NCI-H1417 treated with DMSO at 0.1 percent for 48 hours (cell line): Measurements from ENCODE around the gene CNIH1.
"Not testable (repeated sequence)": the region's sequence is repeated elsewhere in the genome, so short reads cannot be mapped to it uniquely, and the experiment has no call there.

Source experiments
- DNase-seq: peaks from one replicate; lab custom pipeline; 2025; lab: John Stamatoyannopoulos, UW

CNIH1 gene

DNA sequence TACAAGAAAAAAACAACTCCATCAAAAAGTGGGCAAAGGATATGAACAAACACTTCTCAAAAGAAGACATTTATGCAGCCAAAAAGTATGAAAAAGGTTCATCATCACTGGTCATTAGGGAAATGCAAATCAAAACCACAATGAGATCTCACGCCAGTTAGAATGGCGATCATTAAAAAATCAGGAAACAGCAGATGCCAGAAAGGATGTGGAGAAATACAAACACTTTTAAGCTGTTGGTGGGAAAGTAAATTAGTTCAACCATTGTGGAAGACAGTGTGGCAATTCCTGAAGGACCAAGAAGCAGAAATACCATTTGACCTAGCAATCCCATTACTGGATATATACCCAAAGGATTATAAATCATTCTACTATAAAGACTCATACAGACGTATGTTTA is 60.6 kb downstream of the CNIH1 start:
- not testable (repeated sequence) for DNase-seq

DNA sequence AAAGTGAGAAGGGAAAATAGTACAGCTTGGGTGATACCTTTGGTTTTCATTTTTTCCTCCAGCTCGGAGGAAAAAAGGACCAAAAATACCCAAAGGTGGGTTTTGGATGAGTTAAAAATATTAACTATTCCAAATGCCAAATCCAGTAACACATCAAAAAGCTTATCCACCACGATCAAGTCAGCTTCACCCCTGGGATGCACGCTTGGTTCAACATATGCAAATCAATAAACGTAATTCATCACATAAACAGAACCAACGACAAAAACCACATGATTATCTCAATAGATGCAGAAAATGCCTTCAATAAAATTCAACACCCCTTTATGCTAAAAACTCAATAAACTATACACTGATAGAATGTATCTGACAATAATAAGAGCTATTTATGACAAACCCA is 62.3 kb downstream of the CNIH1 start:
- DNase-seq, result not testable (repeated sequence)

DNA sequence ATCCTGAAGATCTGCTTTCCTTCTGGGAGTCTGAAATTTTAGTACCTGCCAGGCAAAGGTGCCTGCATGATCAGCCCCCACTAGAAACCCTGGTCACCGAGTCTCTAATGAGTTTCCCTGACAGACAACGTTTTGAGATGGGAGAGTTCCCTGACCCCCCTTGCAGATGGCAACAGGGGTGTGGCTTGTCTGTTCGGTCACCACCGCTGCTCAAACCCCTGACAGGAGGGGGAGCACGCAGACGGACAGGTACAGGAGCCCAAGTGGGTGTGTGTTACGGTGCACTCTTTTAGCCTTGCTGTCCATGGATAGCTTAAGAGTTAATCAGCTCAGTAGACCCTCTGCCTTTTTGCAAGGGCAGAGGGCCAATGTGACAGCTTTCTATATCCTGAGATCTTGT is 63.7 kb downstream of the CNIH1 start:
- no peak for DNase-seq

DNA sequence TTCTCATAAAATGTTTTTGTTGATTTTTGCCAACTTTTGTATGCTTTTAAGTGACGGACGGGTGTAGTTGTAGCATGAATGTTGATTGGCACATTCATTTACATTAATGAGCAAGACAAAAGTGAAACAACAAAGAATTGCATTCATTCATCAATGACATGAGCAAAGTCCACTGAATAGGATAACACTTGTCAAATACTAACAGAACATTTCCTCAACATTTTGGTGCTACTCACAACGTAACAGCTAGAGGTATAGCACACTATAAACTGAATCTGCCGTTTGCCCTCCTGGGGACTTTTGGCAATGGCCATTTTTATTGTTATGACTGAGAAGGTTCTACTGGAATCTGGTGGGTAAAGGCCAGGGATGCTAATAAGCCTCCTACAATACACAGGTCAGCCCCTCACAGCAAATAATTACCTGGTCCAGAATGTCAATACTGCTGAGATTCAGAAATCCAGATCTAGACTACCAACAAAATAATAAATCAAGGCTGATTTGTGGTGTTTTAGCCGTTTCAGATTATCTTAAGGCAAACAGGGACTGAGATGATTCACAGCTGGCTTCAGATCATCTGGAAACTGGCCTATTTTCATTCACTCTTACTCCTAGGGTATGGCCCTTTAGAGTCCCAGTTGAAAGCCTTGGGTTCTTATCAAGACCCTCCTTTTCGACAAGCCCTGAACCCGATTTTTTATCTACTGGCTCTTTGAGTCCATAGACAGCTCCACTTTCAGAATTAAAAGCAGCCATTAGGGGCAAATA is 66.9 kb downstream of the CNIH1 start:
- no peak for DNase-seq
